ENCODE data around the gene PTBP2. TPM values are rescaled to one million over a fixed set of nuclear protein-coding genes. Genes with fewer than 3 reads are reported as not detected.

PTBP2 gene
- total RNA-seq, 2 donors from 2014 or later: 47.7 to 52.0 TPM

- no peak overlapping the region for H3K4me3 Mint-ChIP-seq
- H3K4me3 ChIP-seq (ENCODE audit: low read length): no peak overlapping the region
These were observed 120.6 kb downstream of the PTBP2 start for GRCh38 chr1:96842215-96842614.

GRCh38 chr1:96843196-96843595 lies 121.6 kb downstream of the PTBP2 start:
- no peaks in the 10 kb centered on the region for H3K9me3 ChIP-seq (ENCODE audit: control insufficient read depth, low read length)
- H3K9me3 Mint-ChIP-seq: no peaks in the 10 kb centered on the region
- peaks cover 9% of the 10 kb centered on the region for H3K4me1 ChIP-seq (ENCODE audit: control insufficient read depth, insufficient read depth, low read length)
- 60 to 84% methylated on average over 1 to 3 of the region's 3 CpGs for WGBS, 2 experiments (ENCODE audit: insufficient coverage in 1 of 2, insufficient read length in 1 of 2)
- H3K4me1 Mint-ChIP-seq: peaks cover 19% of the 10 kb centered on the region
- H3K4me3 Mint-ChIP-seq: no peak overlapping the region
- TF ChIP-seq CTCF (conservative IDR thresholded peaks at IDR 0.05): no peak
- H3K27ac ChIP-seq (ENCODE audit: low read depth, low read length): no peak overlapping the region
- no peaks in the 10 kb centered on the region for H3K36me3 ChIP-seq (ENCODE audit: control insufficient read depth, insufficient read depth, low read length)
- H3K4me3 ChIP-seq (ENCODE audit: low read length): no peak overlapping the region
- no peak overlapping the region for H3K9ac ChIP-seq (ENCODE audit: extremely low read depth, low read length, poor library complexity, severe bottlenecking)
- DNase-seq: no peak
- H3K27me3 ChIP-seq (ENCODE audit: control insufficient read depth, insufficient read depth, low read length, poor library complexity, severe bottlenecking): no peaks in the 10 kb centered on the region
- H3K36me3 Mint-ChIP-seq (ENCODE audit: low read depth): no peaks in the 10 kb centered on the region
- H3K27ac Mint-ChIP-seq: no peak overlapping the region
- no peaks in the 10 kb centered on the region for H3K27me3 Mint-ChIP-seq (ENCODE audit: insufficient read depth)

More at GRCh38 chr1:96842215-96842614, 120.6 kb downstream of the PTBP2 start:
- peak; percentile 58 for TF ChIP-seq CTCF (conservative IDR thresholded peaks at IDR 0.05)
- Mint-ChIP-seq H3K27me3 (ENCODE audit: insufficient read depth) (no peaks in the 10 kb centered on the region), H3K27ac (no peak overlapping the region), H3K9me3 (no peaks in the 10 kb centered on the region), H3K36me3 (ENCODE audit: low read depth) (no peaks in the 10 kb centered on the region), H3K4me1 (peaks cover 29% of the 10 kb centered on the region)
- Histone ChIP-seq H3K4me1 (ENCODE audit: control insufficient read depth, insufficient read depth, low read length) (peaks cover 15% of the 10 kb centered on the region), H3K27me3 (ENCODE audit: control insufficient read depth, insufficient read depth, low read length, poor library complexity, severe bottlenecking) (no peaks in the 10 kb centered on the region), H3K9ac (ENCODE audit: extremely low read depth, low read length, poor library complexity, severe bottlenecking) (no peak overlapping the region), H3K9me3 (ENCODE audit: control insufficient read depth, low read length) (no peaks in the 10 kb centered on the region), H3K27ac (ENCODE audit: low read depth, low read length) (no peak overlapping the region), H3K36me3 (ENCODE audit: control insufficient read depth, insufficient read depth, low read length) (no peaks in the 10 kb centered on the region)
- DNase-seq: no peak

- no peak overlapping the region for H3K4me3 Mint-ChIP-seq
- Histone ChIP-seq H3K27ac (ENCODE audit: low read depth, low read length) (no peak overlapping the region), H3K9me3 (ENCODE audit: control insufficient read depth, low read length) (no peaks in the 10 kb centered on the region)
These were observed 122.0 kb downstream of the PTBP2 start for GRCh38 chr1:96843601-96844000.

More at GRCh38 chr1:96843601-96844000, 122.0 kb downstream of the PTBP2 start:
- WGBS, 2 experiments (ENCODE audit: insufficient coverage in 1 of 2, insufficient read length in 1 of 2): 87 to 100% methylated on average over 1 of the region's 1 CpG
- no peaks in the 10 kb centered on the region for H3K27me3 ChIP-seq (ENCODE audit: control insufficient read depth, insufficient read depth, low read length, poor library complexity, severe bottlenecking)
- no peaks in the 10 kb centered on the region for H3K36me3 Mint-ChIP-seq (ENCODE audit: low read depth)
- no peaks in the 10 kb centered on the region for H3K27me3 Mint-ChIP-seq (ENCODE audit: insufficient read depth)
- H3K9ac ChIP-seq (ENCODE audit: extremely low read depth, low read length, poor library complexity, severe bottlenecking): no peak overlapping the region
- no peak for TF ChIP-seq CTCF (conservative IDR thresholded peaks at IDR 0.05)
- no peaks in the 10 kb centered on the region for H3K9me3 Mint-ChIP-seq
- peaks cover 17% of the 10 kb centered on the region for H3K4me1 Mint-ChIP-seq
- no peak overlapping the region for H3K4me3 ChIP-seq (ENCODE audit: low read length)
- DNase-seq: no peak
- H3K27ac Mint-ChIP-seq: no peak overlapping the region
- no peaks in the 10 kb centered on the region for H3K36me3 ChIP-seq (ENCODE audit: control insufficient read depth, insufficient read depth, low read length)
- H3K4me1 ChIP-seq (ENCODE audit: control insufficient read depth, insufficient read depth, low read length): peaks cover 6% of the 10 kb centered on the region

Data from endodermal cell (in vitro differentiated cells).